Measurements from ENCODE around the gene SH3BGRL2.

The SH3BGRL2 gene

DNA sequence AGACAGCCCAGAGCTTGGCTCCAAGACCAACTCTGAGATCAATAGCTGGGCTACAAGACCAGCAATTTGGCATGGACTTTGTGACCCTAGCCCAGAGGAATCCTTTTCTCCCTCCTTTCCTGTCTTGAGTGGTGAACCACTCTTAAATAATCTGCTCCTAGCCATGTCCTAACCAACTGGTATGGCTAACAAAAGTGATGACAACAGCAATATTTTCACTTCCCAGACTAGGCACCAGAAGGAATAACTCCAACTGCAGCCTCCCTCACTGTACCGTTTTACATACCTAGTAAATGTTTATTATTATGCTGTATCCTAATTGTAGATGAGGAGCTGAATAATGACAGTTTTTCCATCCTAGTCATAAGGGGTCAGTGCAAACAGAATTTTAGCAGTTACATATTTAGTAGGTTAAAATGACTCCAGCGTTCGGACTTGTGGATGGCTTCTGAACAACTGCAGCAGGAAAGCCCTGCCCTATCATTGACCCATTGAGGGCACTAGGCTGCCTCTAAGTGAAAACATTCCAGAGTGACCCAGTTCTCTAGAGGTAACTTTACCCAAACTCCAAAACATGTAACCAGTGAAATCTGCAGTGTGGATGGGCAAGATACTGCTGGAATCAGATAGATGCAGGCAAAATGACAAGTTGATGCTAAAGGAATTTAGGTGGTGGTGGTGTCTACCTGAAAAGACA, 77.1 kb downstream of the SH3BGRL2 start:
- Histone ChIP-seq H3K36me3 (replicated peaks in 1 of 2; ENCODE audit: control insufficient read depth in 2 of 2, insufficient read depth in 2 of 2, low read length in 2 of 2) (no peaks in the 10 kb centered on the region), H4K8ac (ENCODE audit: low read depth, low read length) (no peak overlapping the region), H2AFZ (ENCODE audit: low read length) (no peak overlapping the region), H3K27ac (replicated peaks; ENCODE audit: low read length) (no peak overlapping the region), H4K91ac (ENCODE audit: low read depth, low read length, poor library complexity) (no peak overlapping the region), H2BK12ac (ENCODE audit: low read length) (no peak overlapping the region), H2BK15ac (ENCODE audit: low read length) (no peak overlapping the region), H2AK5ac (ENCODE audit: low read depth, low read length) (no peak overlapping the region), H3K9me3 (replicated peaks in 1 of 2; ENCODE audit: control insufficient read depth in 2 of 2, insufficient read depth in 1 of 2, low read depth in 1 of 2, low read length in 2 of 2) (no peaks in the 10 kb centered on the region), H3K4ac (ENCODE audit: low read length) (no peak overlapping the region), H3K79me1 (ENCODE audit: low read depth, low read length) (no peaks in the 10 kb centered on the region), H2BK120ac (ENCODE audit: low read depth, low read length) (no peak overlapping the region), H3K27me3 (ENCODE audit: control insufficient read depth in 3 of 3, insufficient read depth in 3 of 3, low read depth in 1 of 3, low read length in 3 of 3) (no peaks in the 10 kb centered on the region), H3K23ac (ENCODE audit: low read depth, low read length, poor library complexity) (no peak overlapping the region), H3K14ac (ENCODE audit: low read length) (no peak overlapping the region), H3K4me2 (ENCODE audit: insufficient read depth, low read length, poor library complexity, severe bottlenecking) (no peak overlapping the region), H3K9ac (ENCODE audit: low read depth, low read length, poor library complexity) (no peak overlapping the region), H3K18ac (ENCODE audit: low read length) (no peak overlapping the region), H3K4me3 (ENCODE audit: low read length in 2 of 2) (no peak overlapping the region), H3K4me1 (ENCODE audit: control insufficient read depth in 2 of 2, insufficient read depth in 1 of 2, low read depth in 1 of 2, low read length in 2 of 2) (peaks cover 0 to 9% of the 10 kb centered on the region in 2 donors), H2BK5ac (ENCODE audit: low read length) (no peak overlapping the region)
- no CpG with 5 or more reads among the region's 3 CpGs for WGBS, 2 donors (ENCODE audit: extremely low coverage in 2 of 2, insufficient read length in 2 of 2, insufficient replicate concordance in 1 of 2)
- DNase-seq (ENCODE audit: low spot score), result no peak

DNA sequence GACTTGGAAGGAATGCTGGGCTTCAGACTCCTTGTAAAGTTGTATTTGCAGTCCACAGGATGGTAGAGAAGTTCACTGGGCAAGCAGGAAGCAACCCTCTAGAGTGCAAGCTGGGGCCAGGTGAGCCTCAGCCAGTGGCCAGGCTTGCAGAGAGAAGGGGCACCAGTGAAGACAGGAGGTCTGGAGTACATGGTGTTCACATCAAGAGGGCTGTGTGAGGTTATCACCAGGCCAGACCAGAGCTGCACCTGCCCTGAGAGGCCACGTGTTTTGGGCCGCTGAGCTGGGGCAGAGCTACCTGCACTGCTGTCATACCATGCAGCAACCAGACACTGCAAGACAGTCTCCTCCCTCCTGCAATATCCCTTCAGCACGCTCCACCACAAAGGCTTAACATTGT, 79.0 kb downstream of the SH3BGRL2 start:
- Histone ChIP-seq H2BK15ac (ENCODE audit: low read length) (peak overlapping the region; percentile 30), H4K91ac (ENCODE audit: low read depth, low read length, poor library complexity) (no peak overlapping the region), H3K23ac (ENCODE audit: low read depth, low read length, poor library complexity) (no peak overlapping the region), H3K9me3 (replicated peaks in 1 of 2; ENCODE audit: control insufficient read depth in 2 of 2, insufficient read depth in 1 of 2, low read depth in 1 of 2, low read length in 2 of 2) (no peaks in the 10 kb centered on the region), H2AK5ac (ENCODE audit: low read depth, low read length) (peak overlapping the region; percentile 54), H3K4me2 (ENCODE audit: insufficient read depth, low read length, poor library complexity, severe bottlenecking) (no peak overlapping the region), H3K27me3 (ENCODE audit: control insufficient read depth in 3 of 3, insufficient read depth in 3 of 3, low read depth in 1 of 3, low read length in 3 of 3) (no peaks in the 10 kb centered on the region), H3K18ac (ENCODE audit: low read length) (peak overlapping the region; percentile 24), H3K36me3 (replicated peaks in 1 of 2; ENCODE audit: control insufficient read depth in 2 of 2, insufficient read depth in 2 of 2, low read length in 2 of 2) (no peaks in the 10 kb centered on the region), H3K14ac (ENCODE audit: low read length) (no peak overlapping the region), H4K8ac (ENCODE audit: low read depth, low read length) (no peak overlapping the region), H2BK120ac (ENCODE audit: low read depth, low read length) (no peak overlapping the region), H2BK12ac (ENCODE audit: low read length) (no peak overlapping the region), H3K4me3 (ENCODE audit: low read length in 2 of 2) (no peak overlapping the region), H3K27ac (replicated peaks; ENCODE audit: low read length) (no peak overlapping the region), H2AFZ (ENCODE audit: low read length) (no peak overlapping the region), H3K79me1 (ENCODE audit: low read depth, low read length) (no peaks in the 10 kb centered on the region), H3K4ac (ENCODE audit: low read length) (no peak overlapping the region), H2BK5ac (ENCODE audit: low read length) (no peak overlapping the region), H3K9ac (ENCODE audit: low read depth, low read length, poor library complexity) (no peak overlapping the region), H3K4me1 (ENCODE audit: control insufficient read depth in 2 of 2, insufficient read depth in 1 of 2, low read depth in 1 of 2, low read length in 2 of 2) (peaks cover 0 to 11% of the 10 kb centered on the region in 2 donors)
- no CpG with 5 or more reads among the region's 3 CpGs for WGBS, 2 donors (ENCODE audit: extremely low coverage in 2 of 2, insufficient read length in 2 of 2, insufficient replicate concordance in 1 of 2)
- no peak for DNase-seq (ENCODE audit: low spot score)

DNA sequence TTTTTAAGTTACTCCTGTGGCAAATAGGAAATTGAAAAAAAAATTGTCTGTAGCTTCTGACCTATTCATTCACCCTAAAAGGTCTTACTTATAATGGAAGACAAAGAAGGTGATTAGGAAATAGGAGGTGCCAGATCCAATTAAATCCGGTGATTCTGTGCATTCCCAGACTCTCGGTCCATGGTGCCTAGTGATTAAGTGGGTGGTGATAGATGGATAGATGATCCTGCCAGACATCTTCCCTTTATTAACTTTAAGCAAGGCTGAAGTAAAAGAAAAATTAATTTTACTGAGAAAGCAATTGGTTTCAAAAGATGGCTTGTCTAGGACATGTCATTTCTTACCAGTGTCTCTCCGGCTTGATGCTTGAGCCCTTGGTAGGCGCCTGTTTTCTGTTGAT, 80.0 kb downstream of the SH3BGRL2 start:
- no peak overlapping the region for H2BK15ac ChIP-seq (ENCODE audit: low read length)
- H3K4me1 ChIP-seq (ENCODE audit: control insufficient read depth in 2 of 2, insufficient read depth in 1 of 2, low read depth in 1 of 2, low read length in 2 of 2), result peaks cover 0 to 11% of the 10 kb centered on the region in 2 donors
- no peak overlapping the region for H3K4me2 ChIP-seq (ENCODE audit: insufficient read depth, low read length, poor library complexity, severe bottlenecking)
- H3K14ac ChIP-seq (ENCODE audit: low read length), result no peak overlapping the region
- H3K4ac ChIP-seq (ENCODE audit: low read length), result no peak overlapping the region
- H2BK5ac ChIP-seq (ENCODE audit: low read length), result no peak overlapping the region
- no peak overlapping the region for H2AFZ ChIP-seq (ENCODE audit: low read length)
- H3K4me3 ChIP-seq (ENCODE audit: low read length in 2 of 2), result no peak overlapping the region
- H2AK5ac ChIP-seq (ENCODE audit: low read depth, low read length), result no peak overlapping the region
- H3K18ac ChIP-seq (ENCODE audit: low read length), result no peak overlapping the region
- no peak overlapping the region for H3K23ac ChIP-seq (ENCODE audit: low read depth, low read length, poor library complexity)
- no peak overlapping the region for H3K27ac ChIP-seq (replicated peaks; ENCODE audit: low read length)
- H4K8ac ChIP-seq (ENCODE audit: low read depth, low read length), result no peak overlapping the region
- no peaks in the 10 kb centered on the region for H3K36me3 ChIP-seq (replicated peaks in 1 of 2; ENCODE audit: control insufficient read depth in 2 of 2, insufficient read depth in 2 of 2, low read length in 2 of 2)
- no peak overlapping the region for H4K91ac ChIP-seq (ENCODE audit: low read depth, low read length, poor library complexity)
- no peak overlapping the region for H2BK120ac ChIP-seq (ENCODE audit: low read depth, low read length)
- WGBS, 2 donors (ENCODE audit: extremely low coverage in 2 of 2, insufficient read length in 2 of 2, insufficient replicate concordance in 1 of 2), result no CpG with 5 or more reads among the region's 4 CpGs
- H3K9me3 ChIP-seq (replicated peaks in 1 of 2; ENCODE audit: control insufficient read depth in 2 of 2, insufficient read depth in 1 of 2, low read depth in 1 of 2, low read length in 2 of 2), result no peaks in the 10 kb centered on the region
- no peaks in the 10 kb centered on the region for H3K27me3 ChIP-seq (ENCODE audit: control insufficient read depth in 3 of 3, insufficient read depth in 3 of 3, low read depth in 1 of 3, low read length in 3 of 3)
- no peak overlapping the region for H3K9ac ChIP-seq (ENCODE audit: low read depth, low read length, poor library complexity)
- no peak for DNase-seq (ENCODE audit: low spot score)
- no peak overlapping the region for H2BK12ac ChIP-seq (ENCODE audit: low read length)
- no peaks in the 10 kb centered on the region for H3K79me1 ChIP-seq (ENCODE audit: low read depth, low read length)

DNA sequence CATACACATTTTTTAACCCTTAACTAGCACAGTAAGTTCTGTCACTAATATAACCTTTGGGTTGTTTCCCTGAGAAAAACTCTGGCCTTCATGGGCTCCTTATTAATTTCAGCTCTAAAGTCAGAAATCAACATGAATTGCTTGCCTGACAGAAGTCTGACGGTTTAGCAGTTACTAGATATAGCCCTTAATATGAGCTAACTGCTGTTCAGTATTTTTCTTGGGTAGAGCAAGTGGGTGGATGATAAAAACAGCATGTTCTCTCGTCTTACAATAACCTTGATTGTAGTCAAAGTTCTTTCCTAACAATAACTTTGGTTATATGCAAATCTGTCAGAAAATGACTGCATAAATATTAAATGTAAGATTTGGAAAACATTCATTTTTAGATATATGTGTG, 81.0 kb downstream of the SH3BGRL2 start:
- no CpG with 5 or more reads among the region's 2 CpGs for WGBS, 2 donors (ENCODE audit: extremely low coverage in 2 of 2, insufficient read length in 2 of 2, insufficient replicate concordance in 1 of 2)
- Histone ChIP-seq H3K18ac (ENCODE audit: low read length) (no peak overlapping the region), H3K79me1 (ENCODE audit: low read depth, low read length) (no peaks in the 10 kb centered on the region), H3K27me3 (ENCODE audit: control insufficient read depth in 3 of 3, insufficient read depth in 3 of 3, low read depth in 1 of 3, low read length in 3 of 3) (no peaks in the 10 kb centered on the region), H2AFZ (ENCODE audit: low read length) (no peak overlapping the region), H3K4me1 (ENCODE audit: control insufficient read depth in 2 of 2, insufficient read depth in 1 of 2, low read depth in 1 of 2, low read length in 2 of 2) (peaks cover 0 to 11% of the 10 kb centered on the region in 2 donors), H3K9ac (ENCODE audit: low read depth, low read length, poor library complexity) (no peak overlapping the region), H3K4me2 (ENCODE audit: insufficient read depth, low read length, poor library complexity, severe bottlenecking) (no peak overlapping the region), H2BK12ac (ENCODE audit: low read length) (no peak overlapping the region), H4K8ac (ENCODE audit: low read depth, low read length) (no peak overlapping the region), H3K4ac (ENCODE audit: low read length) (no peak overlapping the region), H3K14ac (ENCODE audit: low read length) (no peak overlapping the region), H3K27ac (replicated peaks; ENCODE audit: low read length) (no peak overlapping the region), H2BK120ac (ENCODE audit: low read depth, low read length) (no peak overlapping the region), H4K91ac (ENCODE audit: low read depth, low read length, poor library complexity) (no peak overlapping the region), H3K23ac (ENCODE audit: low read depth, low read length, poor library complexity) (no peak overlapping the region), H2BK5ac (ENCODE audit: low read length) (no peak overlapping the region), H2AK5ac (ENCODE audit: low read depth, low read length) (no peak overlapping the region), H3K36me3 (replicated peaks in 1 of 2; ENCODE audit: control insufficient read depth in 2 of 2, insufficient read depth in 2 of 2, low read length in 2 of 2) (no peaks in the 10 kb centered on the region), H2BK15ac (ENCODE audit: low read length) (no peak overlapping the region), H3K9me3 (replicated peaks in 1 of 2; ENCODE audit: control insufficient read depth in 2 of 2, insufficient read depth in 1 of 2, low read depth in 1 of 2, low read length in 2 of 2) (no peaks in the 10 kb centered on the region), H3K4me3 (ENCODE audit: low read length in 2 of 2) (no peak overlapping the region)
- DNase-seq (ENCODE audit: low spot score), result no peak

All from neuronal stem cell (in vitro differentiated cells).